K562 (cell line): ENCODE data around the gene RFX7. TPM values are rescaled to one million over a fixed set of nuclear protein-coding genes. Genes with fewer than 3 reads are reported as not detected.
A peak's percentile ranks its signal among the peaks of the same experiment; 100 is the strongest.

ENCODE experiments used
- ATF6 ChIP-seq: sonication (generic); formaldehyde crosslinking; IDR thresholded peaks from 2 replicates; pipeline ENCODE4 v1.4.0; 2020; ENCODE audit warnings: mild to moderate bottlenecking, missing genetic modification reagents
- BHLHE40 ChIP-seq: IDR thresholded peaks from 2 replicates; pipeline ENCODE4 v1.6.1; 2011; ENCODE audit warnings: low read length, improper control_type of control experiment
- ESRRA ChIP-seq: fragments of 450-650 bp; IDR thresholded peaks from 2 replicates; pipeline ENCODE4 v1.6.1; 2014; ENCODE audit warnings: low read depth, mild to moderate bottlenecking, moderate library complexity, borderline replicate concordance
- NRF1 ChIP-seq, 2 experiments: fragments of 450-650 bp; IDR thresholded peaks in 1 of 2; conservative IDR thresholded peaks in 1 of 2; 2 replicates each; pipeline ENCODE4 v1.6.1; 2014; ENCODE audit warnings: mild to moderate bottlenecking in 2 of 2
- ZNF263 ChIP-seq: sonication (generic); formaldehyde crosslinking; IDR thresholded peaks from 2 replicates; pipeline ENCODE4 v1.8.0; 2022; ENCODE audit warnings: mild to moderate bottlenecking, missing genetic modification reagents, borderline replicate concordance
- polyA plus RNA-seq, 8 experiments: library from polyadenylated mRNA; depleted of rRNA in 4 of 8; stranded (reverse) in 5 of 8; unstranded in 3 of 8; fragments of >200 nt; fragmentation: Nextera tagmentation in 2 of 8; fragmentation: Illumina TruSeq in 1 of 8; extraction: Ambion mirVana in 2 of 8; extraction: Trizol in 1 of 8; gene quantifications; 2 replicates each; pipeline versions ENCODE4 v1.2.1 to v1.2.3, GENCODE V29; 2011 to 2014; ENCODE audit warnings: inconsistent platforms in 1 of 8, missing spikeins in 1 of 8
- total RNA-seq, 7 experiments: library from RNA; depleted of rRNA in 6 of 7; stranded (reverse); fragments of >200 nt in 6 of 7; fragmentation: Illumina TruSeq in 2 of 7; extraction: Trizol in 2 of 7; gene quantifications; 2 replicates each; pipeline versions ENCODE4 v1.2.1 to v1.2.3, GENCODE V29; 2011 to 2021; ENCODE audit warnings: low replicate concordance in 1 of 7
- TF ChIP-seq, protein P1 (sequence below): fragments of 450-650 bp; IDR thresholded peaks from 2 replicates; pipeline ENCODE4 v1.6.1; 2016; ENCODE audit warnings: low read depth, mild to moderate bottlenecking, moderate library complexity
- TF ChIP-seq, protein P2 (sequence below), 2 experiments: fragments of 450-650 bp; formaldehyde crosslinking in 1 of 2; IDR thresholded peaks; 2 replicates each; pipeline versions ENCODE4 v1.4.0 to v1.6.1; 2014 to 2020; ENCODE audit warnings: mild to moderate bottlenecking in 2 of 2, borderline replicate concordance in 1 of 2, low read depth in 1 of 2
- TF ChIP-seq, protein P3 (sequence below), 3 experiments: IDR thresholded peaks in 2 of 3; conservative IDR thresholded peaks in 1 of 3; 2 replicates each; pipeline ENCODE4 v1.5.1; 2011 to 2012; ENCODE audit warnings: low read length in 3 of 3, mild to moderate bottlenecking in 3 of 3, control low read depth in 2 of 3, improper control_type of control experiment in 1 of 3, inconsistent platforms in 1 of 3, low read depth in 1 of 3, mixed read lengths in 1 of 3, moderate library complexity in 1 of 3; ENCODE audit not compliant: insufficient read depth in 2 of 3

The RFX7 gene
- total and polyA plus RNA-seq, 9 of the 15 experiments (the other 6 are each of a cell fraction or from before 2014, with no cell fraction given) = 2.4 to 17.9 (median 6.3) TPM

GRCh38 chr15:56243163-56244037 lies at the start of gene RFX7 (continued):
- TF ChIP-seq ESRRA (no peak; the same call in 1 of the 2 replicates), BHLHE40 (no peak), ATF6 (CRISPR knock-in tag) (no peak), NRF1 (conservative IDR thresholded peaks at IDR 0.05 in 1 of 2, IDR thresholded peaks at IDR 0.05 in 1 of 2) (no peak; a peak in 2 of 4 replicates), ZNF263 (0 out of 2 replicates have a peak, but pooled peaks have one; percentile 35)
- TF ChIP-seq, protein P1, sequence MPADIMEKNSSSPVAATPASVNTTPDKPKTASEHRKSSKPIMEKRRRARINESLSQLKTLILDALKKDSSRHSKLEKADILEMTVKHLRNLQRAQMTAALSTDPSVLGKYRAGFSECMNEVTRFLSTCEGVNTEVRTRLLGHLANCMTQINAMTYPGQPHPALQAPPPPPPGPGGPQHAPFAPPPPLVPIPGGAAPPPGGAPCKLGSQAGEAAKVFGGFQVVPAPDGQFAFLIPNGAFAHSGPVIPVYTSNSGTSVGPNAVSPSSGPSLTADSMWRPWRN = no peak
- TF ChIP-seq, protein P2, sequence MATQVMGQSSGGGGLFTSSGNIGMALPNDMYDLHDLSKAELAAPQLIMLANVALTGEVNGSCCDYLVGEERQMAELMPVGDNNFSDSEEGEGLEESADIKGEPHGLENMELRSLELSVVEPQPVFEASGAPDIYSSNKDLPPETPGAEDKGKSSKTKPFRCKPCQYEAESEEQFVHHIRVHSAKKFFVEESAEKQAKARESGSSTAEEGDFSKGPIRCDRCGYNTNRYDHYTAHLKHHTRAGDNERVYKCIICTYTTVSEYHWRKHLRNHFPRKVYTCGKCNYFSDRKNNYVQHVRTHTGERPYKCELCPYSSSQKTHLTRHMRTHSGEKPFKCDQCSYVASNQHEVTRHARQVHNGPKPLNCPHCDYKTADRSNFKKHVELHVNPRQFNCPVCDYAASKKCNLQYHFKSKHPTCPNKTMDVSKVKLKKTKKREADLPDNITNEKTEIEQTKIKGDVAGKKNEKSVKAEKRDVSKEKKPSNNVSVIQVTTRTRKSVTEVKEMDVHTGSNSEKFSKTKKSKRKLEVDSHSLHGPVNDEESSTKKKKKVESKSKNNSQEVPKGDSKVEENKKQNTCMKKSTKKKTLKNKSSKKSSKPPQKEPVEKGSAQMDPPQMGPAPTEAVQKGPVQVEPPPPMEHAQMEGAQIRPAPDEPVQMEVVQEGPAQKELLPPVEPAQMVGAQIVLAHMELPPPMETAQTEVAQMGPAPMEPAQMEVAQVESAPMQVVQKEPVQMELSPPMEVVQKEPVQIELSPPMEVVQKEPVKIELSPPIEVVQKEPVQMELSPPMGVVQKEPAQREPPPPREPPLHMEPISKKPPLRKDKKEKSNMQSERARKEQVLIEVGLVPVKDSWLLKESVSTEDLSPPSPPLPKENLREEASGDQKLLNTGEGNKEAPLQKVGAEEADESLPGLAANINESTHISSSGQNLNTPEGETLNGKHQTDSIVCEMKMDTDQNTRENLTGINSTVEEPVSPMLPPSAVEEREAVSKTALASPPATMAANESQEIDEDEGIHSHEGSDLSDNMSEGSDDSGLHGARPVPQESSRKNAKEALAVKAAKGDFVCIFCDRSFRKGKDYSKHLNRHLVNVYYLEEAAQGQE (IDR thresholded peaks at IDR 0.05; ENCODE audit: borderline replicate concordance) = no peak
- TF ChIP-seq, protein P2 (CRISPR knock-in tag; IDR thresholded peaks at IDR 0.05; ENCODE audit: low read depth) = no peak
- TF ChIP-seq, protein P3, sequence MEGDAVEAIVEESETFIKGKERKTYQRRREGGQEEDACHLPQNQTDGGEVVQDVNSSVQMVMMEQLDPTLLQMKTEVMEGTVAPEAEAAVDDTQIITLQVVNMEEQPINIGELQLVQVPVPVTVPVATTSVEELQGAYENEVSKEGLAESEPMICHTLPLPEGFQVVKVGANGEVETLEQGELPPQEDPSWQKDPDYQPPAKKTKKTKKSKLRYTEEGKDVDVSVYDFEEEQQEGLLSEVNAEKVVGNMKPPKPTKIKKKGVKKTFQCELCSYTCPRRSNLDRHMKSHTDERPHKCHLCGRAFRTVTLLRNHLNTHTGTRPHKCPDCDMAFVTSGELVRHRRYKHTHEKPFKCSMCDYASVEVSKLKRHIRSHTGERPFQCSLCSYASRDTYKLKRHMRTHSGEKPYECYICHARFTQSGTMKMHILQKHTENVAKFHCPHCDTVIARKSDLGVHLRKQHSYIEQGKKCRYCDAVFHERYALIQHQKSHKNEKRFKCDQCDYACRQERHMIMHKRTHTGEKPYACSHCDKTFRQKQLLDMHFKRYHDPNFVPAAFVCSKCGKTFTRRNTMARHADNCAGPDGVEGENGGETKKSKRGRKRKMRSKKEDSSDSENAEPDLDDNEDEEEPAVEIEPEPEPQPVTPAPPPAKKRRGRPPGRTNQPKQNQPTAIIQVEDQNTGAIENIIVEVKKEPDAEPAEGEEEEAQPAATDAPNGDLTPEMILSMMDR (IDR thresholded peaks at IDR 0.05 in 2 of 3, conservative IDR thresholded peaks at IDR 0.05 in 1 of 3; ENCODE audit: insufficient read depth in 2 of 3, low read depth in 1 of 3, low read length in 3 of 3) = peak in 1 of 3 experiments; percentile 20; a peak in 1 of 6 replicates
